AG10803 (cell line): ENCODE results near the gene IRF4.

ENCODE experiments used
- DNase-seq: peaks from one replicate; pipeline ENCODE4 v3.0.0; 2010; ENCODE audit warnings: low read depth
- H3K4me3 ChIP-seq: 2 replicates; pipeline ENCODE4 v1.5.1; 2011; ENCODE audit warnings: mild to moderate bottlenecking, low read length, control low read depth
- CTCF ChIP-seq: conservative IDR thresholded peaks from 2 replicates; pipeline ENCODE4 v1.5.1; 2011; ENCODE audit warnings: mild to moderate bottlenecking, low read length, control low read depth, inconsistent platforms

The IRF4 gene

GRCh38 chr6:379410-380181 lies 12.0 kb upstream of the IRF4 start:
- H3K4me3 ChIP-seq, result no peak overlapping the region
- no peak for DNase-seq
- TF ChIP-seq CTCF, result no peak

- no peak for TF ChIP-seq CTCF
- no peak for DNase-seq
Observed at GRCh38 chr6:380234-381218, 11.0 kb upstream of the IRF4 start.

GRCh38 chr6:381742-382461 lies 9.7 kb upstream of the IRF4 start:
- H3K4me3 ChIP-seq, result no peak overlapping the region
- DNase-seq, result no peak
- no peak for TF ChIP-seq CTCF

More at GRCh38 chr6:380234-381218, 11.0 kb upstream of the IRF4 start:
- H3K4me3 ChIP-seq, result no peak overlapping the region

- no peak for DNase-seq
- TF ChIP-seq CTCF, result no peak
- no peak overlapping the region for H3K4me3 ChIP-seq
Observed at GRCh38 chr6:382883-383810, 8.4 kb upstream of the IRF4 start.

GRCh38 chr6:383856-384255 lies 7.7 kb upstream of the IRF4 start:
- no peak overlapping the region for H3K4me3 ChIP-seq

More at GRCh38 chr6:383856-384255, 7.7 kb upstream of the IRF4 start:
- TF ChIP-seq CTCF, result no peak
- DNase-seq, result no peak
